Breast epithelium (tissue), 3 donors: ENCODE results near the gene FBXO31.
"Not testable (repeated sequence)": the region's sequence is repeated elsewhere in the genome, so short reads cannot be mapped to it uniquely, and the experiment has no call there.

Experiments used
- CTCF ChIP-seq, 3 donors: fragments of 450-650 bp; IDR thresholded peaks; one replicate each; pipeline ENCODE4 v1.5.1; 2016 to 2017; ENCODE audit warnings: antibody characterized with exemption in 3 of 3, mild to moderate bottlenecking in 3 of 3, moderate library complexity in 3 of 3
- POLR2A ChIP-seq: fragments of 450-650 bp; IDR thresholded peaks from one replicate; pipeline ENCODE4 v1.6.1; 2016; ENCODE audit warnings: antibody characterized with exemption, mild to moderate bottlenecking, moderate library complexity
- POLR2AphosphoS5 ChIP-seq, 3 donors: sonication (generic); formaldehyde crosslinking; IDR thresholded peaks; one replicate each; pipeline ENCODE4 v1.6.1; 2017; ENCODE audit warnings: antibody characterized with exemption in 3 of 3

- TF ChIP-seq CTCF (IDR thresholded peaks at IDR 0.05); POLR2AphosphoS5 (IDR thresholded peaks at IDR 0.05); POLR2A: not testable (repeated sequence)
Measured at GRCh38 chr16:87384875-87385167, 1.2 kb upstream of the FBXO31 start.
